Muscle layer of duodenum (tissue), 2 donors: Measurements from ENCODE around the gene PMF1.
"Not testable (repeated sequence)": the region's sequence is repeated elsewhere in the genome, so short reads cannot be mapped to it uniquely, and the experiment has no call there.

Experiments
- H3K27ac ChIP-seq: one replicate; pipeline ENCODE4 v1.7.0; 2013; ENCODE audit warnings: mild to moderate bottlenecking, low read length
- H3K27me3 ChIP-seq: one replicate; pipeline ENCODE4 v1.7.0; 2013; ENCODE audit warnings: low read depth, mild to moderate bottlenecking, control low read depth, low read length
- H3K36me3 ChIP-seq, 2 donors: one replicate each; pipeline ENCODE4 v1.7.0; 2013; ENCODE audit warnings: low read length in 2 of 2, control low read depth in 1 of 2, mild to moderate bottlenecking in 1 of 2; ENCODE audit not compliant: insufficient read depth in 2 of 2, control insufficient read depth in 1 of 2
- H3K4me1 ChIP-seq, 2 donors: one replicate each; pipeline ENCODE4 v1.7.0; 2013; ENCODE audit warnings: low read length in 2 of 2, mild to moderate bottlenecking in 2 of 2, control low read depth in 1 of 2, moderate library complexity in 1 of 2; ENCODE audit not compliant: insufficient read depth in 2 of 2, control insufficient read depth in 1 of 2
- H3K4me3 ChIP-seq, 2 donors: one replicate each; pipeline ENCODE4 v1.7.0; 2013; ENCODE audit warnings: low read length in 2 of 2, low read depth in 1 of 2, mild to moderate bottlenecking in 1 of 2
- H3K9me3 ChIP-seq, 2 donors: one replicate each; pipeline ENCODE4 v1.7.0; 2013; ENCODE audit warnings: low read length in 2 of 2, control low read depth in 1 of 2, mild to moderate bottlenecking in 1 of 2; ENCODE audit not compliant: control insufficient read depth in 1 of 2
- donor health status: healthy.

Gene PMF1, protein sequence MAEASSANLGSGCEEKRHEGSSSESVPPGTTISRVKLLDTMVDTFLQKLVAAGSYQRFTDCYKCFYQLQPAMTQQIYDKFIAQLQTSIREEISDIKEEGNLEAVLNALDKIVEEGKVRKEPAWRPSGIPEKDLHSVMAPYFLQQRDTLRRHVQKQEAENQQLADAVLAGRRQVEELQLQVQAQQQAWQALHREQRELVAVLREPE

DNA sequence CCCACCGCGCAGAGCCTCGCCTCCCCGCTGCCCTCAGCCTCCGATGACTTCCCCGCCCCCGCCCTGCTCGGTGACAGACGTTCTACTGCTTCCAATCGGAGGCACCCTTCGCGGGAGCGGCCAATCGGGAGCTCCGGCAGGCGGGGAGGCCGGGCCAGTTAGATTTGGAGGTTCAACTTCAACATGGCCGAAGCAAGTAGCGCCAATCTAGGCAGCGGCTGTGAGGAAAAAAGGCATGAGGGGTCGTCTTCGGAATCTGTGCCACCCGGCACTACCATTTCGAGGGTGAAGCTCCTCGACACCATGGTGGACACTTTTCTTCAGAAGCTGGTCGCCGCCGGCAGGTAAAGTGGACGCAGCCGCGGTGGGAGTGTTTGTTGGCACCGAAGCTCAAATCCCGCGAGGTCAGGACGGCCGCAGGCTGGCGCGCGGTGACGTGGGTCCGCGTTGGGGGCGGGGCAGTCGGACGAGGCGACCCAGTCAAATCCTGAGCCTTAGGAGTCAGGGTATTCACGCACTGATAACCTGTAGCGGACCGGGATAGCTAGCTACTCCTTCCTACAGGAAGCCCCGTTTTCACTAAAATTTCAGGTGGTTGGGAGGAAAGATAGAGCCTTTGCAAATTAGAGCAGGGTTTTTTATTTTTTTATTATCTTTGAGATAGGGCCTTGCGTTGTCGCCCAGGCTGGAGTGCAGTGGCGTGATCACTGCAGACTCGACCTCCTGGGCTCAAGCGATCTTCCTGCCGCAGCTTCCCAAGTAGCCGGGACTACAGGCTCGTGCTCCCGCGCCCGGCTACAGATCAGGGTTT lies at the start of gene PMF1:
PMF1 (plus strand) TSS at position 175 of the 811 bp plus-strand sequence; CDS start at position 184, 9 bp downstream.
- H3K27ac ChIP-seq: peak within 1 kb of the TSS; percentile 95
- H3K4me3 ChIP-seq: peak within 1 kb of the TSS; percentile 63 to 82
- H3K36me3 ChIP-seq: peaks cover 21 to 29% of the 10 kb centered on the region in 2 donors
- no peaks in the 10 kb centered on the region for H3K27me3 ChIP-seq
- no peaks in the 10 kb centered on the region for H3K9me3 ChIP-seq
- H3K4me1 ChIP-seq: peaks cover 6 to 15% of the 10 kb centered on the region in 2 donors

DNA sequence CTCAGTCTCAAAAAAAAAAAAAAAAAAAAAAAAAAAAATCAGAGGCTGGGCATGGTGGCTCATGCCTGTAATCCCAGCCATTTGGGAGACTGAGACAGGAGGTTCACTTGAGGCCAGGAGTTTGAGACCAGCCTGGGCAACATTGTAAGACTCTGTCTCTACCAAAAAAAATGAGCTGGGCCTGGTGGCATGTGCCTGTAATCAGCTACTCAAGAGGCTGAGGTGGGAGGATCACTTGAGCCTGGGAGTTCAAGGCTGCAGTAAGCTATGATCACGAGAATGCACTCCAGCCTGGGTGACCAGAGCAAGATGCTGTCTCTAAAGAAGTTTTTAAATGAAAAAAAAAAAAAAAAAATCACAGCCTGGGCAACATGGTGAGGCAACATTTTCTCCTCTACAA lies 49.1 kb upstream of the PMF1 start:
- H3K27ac ChIP-seq: no peak overlapping the region
- H3K4me1 ChIP-seq: peaks cover 0 to 11% of the 10 kb centered on the region in 2 donors
- no peaks in the 10 kb centered on the region for H3K36me3 ChIP-seq
- no peak overlapping the region for H3K4me3 ChIP-seq
- H3K27me3 ChIP-seq: no peaks in the 10 kb centered on the region
- no peaks in the 10 kb centered on the region for H3K9me3 ChIP-seq

DNA sequence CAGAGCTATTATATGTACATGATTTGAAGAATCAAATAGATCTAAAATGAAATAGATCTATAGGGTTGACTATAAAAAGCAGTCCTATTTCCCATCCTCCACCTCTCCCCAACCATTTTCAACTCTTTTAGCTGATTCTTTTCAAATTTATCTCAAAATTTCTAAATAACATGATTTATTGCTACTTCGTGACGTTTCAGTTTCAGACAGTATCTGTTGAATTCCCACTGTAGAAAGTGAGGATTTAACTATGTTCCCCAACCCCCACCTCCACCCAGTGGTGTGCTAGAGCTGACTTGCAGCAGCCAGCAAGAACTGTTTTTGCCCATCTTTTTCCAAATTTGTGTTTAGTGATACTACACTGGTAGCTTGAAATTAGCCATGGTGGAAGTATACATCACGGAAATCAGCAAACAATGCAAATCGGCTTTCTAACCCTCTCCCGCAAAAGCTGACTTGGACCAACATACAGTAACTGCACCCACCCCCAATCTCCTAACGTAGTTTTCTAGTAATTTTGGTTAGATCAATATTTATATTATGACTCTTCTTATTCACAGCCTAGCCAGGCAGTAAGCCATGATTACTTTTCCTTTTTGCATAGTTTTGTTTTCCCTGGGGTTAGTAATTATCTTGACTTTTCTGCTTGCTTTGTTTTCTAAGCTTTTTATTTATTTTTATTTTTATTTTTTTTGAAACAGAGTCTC lies 48.5 kb upstream of the PMF1 start:
- H3K4me1 ChIP-seq: peaks cover 0 to 11% of the 10 kb centered on the region in 2 donors
- no peak overlapping the region for H3K4me3 ChIP-seq
- no peak overlapping the region for H3K27ac ChIP-seq

DNA sequence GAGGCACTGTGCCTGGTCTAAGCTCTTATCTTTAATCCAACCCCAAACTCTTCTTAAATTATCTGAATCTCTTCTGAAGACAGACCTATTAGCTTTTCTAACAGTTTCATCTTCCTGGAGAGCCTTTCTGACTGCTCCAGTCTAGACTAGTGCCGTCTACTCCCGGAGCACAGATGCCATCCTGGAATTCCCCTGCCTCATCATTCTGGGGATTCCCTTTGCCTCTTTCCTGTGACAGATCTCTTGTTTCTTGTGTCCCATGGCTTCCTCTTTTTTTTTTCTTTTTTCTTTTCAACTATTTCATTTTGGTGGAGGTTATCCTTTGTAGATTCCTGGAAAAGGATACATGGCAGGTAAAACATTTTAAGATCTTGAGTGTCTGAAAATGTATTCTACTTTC lies 47.7 kb upstream of the PMF1 start:
- no peaks in the 10 kb centered on the region for H3K36me3 ChIP-seq
- peaks cover 0 to 11% of the 10 kb centered on the region in 2 donors for H3K4me1 ChIP-seq
- no peak overlapping the region for H3K27ac ChIP-seq
- H3K4me3 ChIP-seq: no peak overlapping the region
- no peaks in the 10 kb centered on the region for H3K27me3 ChIP-seq
- no peaks in the 10 kb centered on the region for H3K9me3 ChIP-seq

More for the DNA sequence above, 48.5 kb upstream of the PMF1 start:
- Histone ChIP-seq H3K9me3 (no peaks in the 10 kb centered on the region), H3K36me3 (no peaks in the 10 kb centered on the region), H3K27me3 (no peaks in the 10 kb centered on the region)

DNA sequence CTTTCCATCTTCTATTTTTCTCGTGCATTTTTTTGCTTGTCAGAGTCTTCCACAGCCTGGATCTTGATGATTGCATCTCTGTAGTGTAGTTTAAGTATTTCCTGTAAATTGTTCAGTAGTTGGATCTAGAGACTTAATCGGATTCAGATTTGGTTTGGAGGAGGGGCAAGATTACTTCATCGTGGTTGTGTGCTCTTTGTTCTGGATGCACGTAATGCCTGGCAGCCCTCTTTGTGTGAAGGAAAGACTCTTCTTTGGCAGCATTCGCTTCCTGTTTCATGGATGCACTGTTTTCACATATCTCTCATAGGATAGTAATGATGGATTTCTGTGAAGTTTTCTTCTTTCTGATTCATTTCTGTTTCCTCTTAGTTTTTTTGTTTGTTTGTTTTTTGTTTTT lies 45.3 kb upstream of the PMF1 start:
- H3K36me3 ChIP-seq: no peaks in the 10 kb centered on the region
- H3K4me3 ChIP-seq: no peak overlapping the region
- H3K27ac ChIP-seq: no peak overlapping the region
- no peaks in the 10 kb centered on the region for H3K9me3 ChIP-seq
- H3K4me1 ChIP-seq: no peaks in the 10 kb centered on the region
- no peaks in the 10 kb centered on the region for H3K27me3 ChIP-seq

DNA sequence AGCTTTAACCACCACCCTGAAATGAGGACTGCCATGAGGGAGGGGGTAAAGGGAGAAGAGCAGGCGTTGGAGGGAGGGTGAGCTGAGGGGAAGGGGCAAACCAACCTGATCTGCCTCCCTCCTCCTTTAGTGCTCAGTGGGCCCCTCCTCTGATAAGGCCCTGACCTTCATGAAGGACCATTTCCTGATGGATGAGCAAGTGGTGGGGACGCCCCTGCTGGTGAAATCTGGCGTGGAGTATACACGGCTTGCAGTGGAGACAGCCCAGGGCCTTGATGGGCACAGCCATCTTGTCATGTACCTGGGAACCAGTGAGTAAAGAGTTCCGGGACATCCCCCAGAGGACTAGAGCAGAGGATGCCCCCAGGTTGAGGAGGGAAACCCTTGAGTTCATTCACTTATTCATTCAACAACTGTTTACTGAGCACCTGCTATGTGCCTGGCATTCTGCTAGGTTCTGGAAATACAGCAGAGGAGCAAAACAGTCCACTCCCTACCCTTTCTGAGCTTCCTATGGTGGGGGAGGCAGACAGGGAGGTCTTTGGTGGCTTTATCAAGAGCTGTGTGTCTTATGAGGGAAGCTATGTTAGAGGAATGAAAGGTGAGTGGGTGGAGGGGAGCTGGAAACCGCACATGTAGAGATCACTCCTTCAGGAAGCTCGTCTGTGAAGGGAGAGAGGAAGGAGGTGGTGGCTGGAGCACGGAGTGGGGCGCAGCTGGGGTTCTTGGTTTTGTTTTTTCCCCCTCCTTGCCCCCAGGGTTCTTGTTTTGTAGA lies 39.9 kb upstream of the PMF1 start:
- H3K4me1 ChIP-seq: no peaks in the 10 kb centered on the region
- H3K36me3 ChIP-seq: peaks cover 0 to 11% of the 10 kb centered on the region in 2 donors
- no peaks in the 10 kb centered on the region for H3K9me3 ChIP-seq
- no peak overlapping the region for H3K27ac ChIP-seq
- H3K27me3 ChIP-seq: no peaks in the 10 kb centered on the region
- H3K4me3 ChIP-seq: no peak overlapping the region

DNA sequence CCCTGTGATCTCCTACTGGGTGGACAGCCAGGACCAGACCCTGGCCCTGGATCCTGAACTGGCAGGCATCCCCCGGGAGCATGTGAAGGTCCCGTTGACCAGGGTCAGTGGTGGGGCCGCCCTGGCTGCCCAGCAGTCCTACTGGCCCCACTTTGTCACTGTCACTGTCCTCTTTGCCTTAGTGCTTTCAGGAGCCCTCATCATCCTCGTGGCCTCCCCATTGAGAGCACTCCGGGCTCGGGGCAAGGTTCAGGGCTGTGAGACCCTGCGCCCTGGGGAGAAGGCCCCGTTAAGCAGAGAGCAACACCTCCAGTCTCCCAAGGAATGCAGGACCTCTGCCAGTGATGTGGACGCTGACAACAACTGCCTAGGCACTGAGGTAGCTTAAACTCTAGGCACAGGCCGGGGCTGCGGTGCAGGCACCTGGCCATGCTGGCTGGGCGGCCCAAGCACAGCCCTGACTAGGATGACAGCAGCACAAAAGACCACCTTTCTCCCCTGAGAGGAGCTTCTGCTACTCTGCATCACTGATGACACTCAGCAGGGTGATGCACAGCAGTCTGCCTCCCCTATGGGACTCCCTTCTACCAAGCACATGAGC lies 36.1 kb upstream of the PMF1 start:
- no peaks in the 10 kb centered on the region for H3K9me3 ChIP-seq
- no peaks in the 10 kb centered on the region for H3K27me3 ChIP-seq
- H3K4me3 ChIP-seq: no peak overlapping the region
- H3K27ac ChIP-seq: no peak overlapping the region
- H3K4me1 ChIP-seq: no peaks in the 10 kb centered on the region
- H3K36me3 ChIP-seq: peaks cover 0 to 11% of the 10 kb centered on the region in 2 donors

DNA sequence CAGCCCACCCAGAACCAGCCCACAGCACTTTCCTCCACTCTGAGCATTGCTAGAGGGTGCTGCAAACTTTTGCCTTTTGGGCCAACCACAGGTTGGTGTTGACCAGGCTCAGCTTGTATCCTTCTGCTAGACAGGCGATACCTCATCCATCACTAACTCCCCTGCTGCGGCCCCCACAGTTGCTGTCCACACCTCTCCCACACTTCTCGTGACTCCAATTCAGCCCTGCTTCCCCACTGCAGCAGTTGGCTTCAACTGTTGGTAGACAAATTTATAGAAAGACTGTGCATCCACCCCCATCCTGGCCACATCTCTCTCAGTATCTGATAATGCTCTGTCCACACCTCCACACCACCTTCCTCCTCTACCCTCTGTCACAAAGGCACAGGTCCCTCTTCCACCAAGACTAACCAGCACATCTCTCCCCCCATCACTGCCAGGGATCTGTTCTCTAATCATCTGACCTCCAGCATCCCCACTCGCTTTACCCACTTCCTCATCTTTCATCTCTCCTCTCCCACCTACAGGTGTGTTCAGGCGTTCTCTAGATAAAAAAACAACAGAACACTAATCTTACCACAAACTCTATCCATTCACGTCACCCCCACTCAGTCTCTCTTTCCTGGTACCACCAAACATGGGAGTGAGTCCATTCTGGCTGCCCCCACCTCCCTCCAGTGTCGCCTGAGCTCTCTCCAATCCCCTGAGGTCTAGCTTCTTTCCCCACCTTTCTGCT lies 34.7 kb upstream of the PMF1 start:
- Histone ChIP-seq H3K27ac (no peak overlapping the region), H3K36me3 (peaks cover 0 to 11% of the 10 kb centered on the region in 2 donors), H3K27me3 (no peaks in the 10 kb centered on the region), H3K4me1 (no peaks in the 10 kb centered on the region), H3K9me3 (no peaks in the 10 kb centered on the region), H3K4me3 (no peak overlapping the region)

DNA sequence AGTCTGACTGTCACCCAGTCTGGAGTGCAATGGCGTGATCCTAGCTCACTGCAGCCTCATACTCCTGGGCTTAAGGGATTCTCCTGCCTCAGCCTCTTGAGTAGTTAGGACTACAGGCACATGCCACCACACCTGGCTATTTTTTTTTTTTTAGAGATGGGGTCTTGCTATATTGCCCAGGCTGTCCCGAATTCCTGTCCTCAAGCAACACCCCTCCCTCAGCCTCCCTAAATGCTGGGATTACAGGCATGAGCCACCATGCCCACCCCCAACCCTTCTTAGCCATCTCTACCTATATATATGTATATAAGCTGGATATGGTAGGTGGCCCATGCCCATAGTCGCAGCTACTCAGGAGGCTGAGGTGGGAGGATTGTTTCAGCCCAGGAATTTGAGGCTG lies 32.3 kb upstream of the PMF1 start:
- Histone ChIP-seq H3K9me3 (no peaks in the 10 kb centered on the region), H3K36me3 (peaks cover 0 to 11% of the 10 kb centered on the region in 2 donors), H3K27ac (no peak overlapping the region), H3K4me3 (no peak overlapping the region), H3K27me3 (no peaks in the 10 kb centered on the region), H3K4me1 (no peaks in the 10 kb centered on the region)

DNA sequence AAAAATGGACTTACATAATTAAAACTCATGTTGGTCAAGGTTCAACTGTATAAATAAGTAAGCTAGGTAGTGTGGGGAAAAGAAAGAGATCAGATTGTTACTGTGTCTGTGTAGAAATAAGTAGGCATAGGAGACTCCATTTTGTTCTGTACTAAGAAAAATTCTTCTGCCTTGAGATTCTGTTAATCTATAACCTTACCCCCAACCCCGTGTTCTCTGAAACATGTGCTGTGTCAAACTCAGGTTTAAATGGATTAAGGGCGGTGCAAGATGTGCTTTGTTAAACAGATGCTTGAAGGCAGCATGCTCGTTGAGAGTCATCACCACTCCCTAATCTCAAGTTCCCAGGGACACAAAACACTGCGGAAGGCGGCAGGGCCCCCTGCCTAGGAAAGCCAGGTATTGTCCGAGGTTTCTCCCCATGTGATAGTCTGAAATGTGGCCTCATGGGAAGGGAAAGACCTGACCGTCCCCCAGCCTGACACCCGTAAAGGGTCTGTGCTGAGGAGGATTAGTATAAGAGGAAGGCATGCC lies 31.3 kb upstream of the PMF1 start:
- not testable (repeated sequence) for H3K9me3 ChIP-seq, H3K27ac ChIP-seq, H3K4me3 ChIP-seq, H3K27me3 ChIP-seq, H3K36me3 ChIP-seq, H3K4me1 ChIP-seq
